Stomach (tissue), 4 donors: ENCODE results near the gene TRIM61.

Source experiments
- POLR2AphosphoS5 ChIP-seq, 3 donors: sonication (generic); formaldehyde crosslinking; IDR thresholded peaks; one replicate each; pipeline ENCODE4 v1.6.1; 2016; ENCODE audit warnings: antibody characterized with exemption in 3 of 3
- TF ChIP-seq, protein P1 (sequence below), 7 experiments: fragments of 450-650 bp in 4 of 7; fragments of 200-600 bp in 3 of 7; sonication (generic) in 3 of 7; IDR thresholded peaks; one replicate each; pipeline ENCODE4 v1.5.1; 2016 to 2019; ENCODE audit warnings: antibody characterized with exemption in 7 of 7, control low read depth in 2 of 7, mild to moderate bottlenecking in 1 of 7

DNA sequence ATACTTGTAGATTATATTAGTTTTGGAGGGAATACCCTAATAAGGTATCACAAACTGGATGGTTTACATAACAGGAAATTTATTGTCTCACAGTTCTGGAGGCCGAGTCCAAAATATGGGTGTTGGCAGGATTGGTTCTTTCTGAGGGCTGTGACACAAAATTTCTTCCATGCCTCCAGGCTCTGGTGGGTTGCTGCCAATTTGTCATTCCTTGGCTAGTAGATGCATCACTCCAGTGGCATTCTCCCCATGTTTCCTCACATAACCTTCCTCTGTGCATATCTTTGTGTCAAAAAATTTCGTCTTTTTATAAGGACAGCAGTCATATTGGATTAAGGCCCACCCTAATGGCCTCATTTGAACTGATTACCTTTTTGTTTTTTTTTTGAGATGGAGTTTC is 51.2 kb downstream of the TRIM61 start:
- no peak for TF ChIP-seq POLR2AphosphoS5 (IDR thresholded peaks at IDR 0.05)
- TF ChIP-seq, protein P1, sequence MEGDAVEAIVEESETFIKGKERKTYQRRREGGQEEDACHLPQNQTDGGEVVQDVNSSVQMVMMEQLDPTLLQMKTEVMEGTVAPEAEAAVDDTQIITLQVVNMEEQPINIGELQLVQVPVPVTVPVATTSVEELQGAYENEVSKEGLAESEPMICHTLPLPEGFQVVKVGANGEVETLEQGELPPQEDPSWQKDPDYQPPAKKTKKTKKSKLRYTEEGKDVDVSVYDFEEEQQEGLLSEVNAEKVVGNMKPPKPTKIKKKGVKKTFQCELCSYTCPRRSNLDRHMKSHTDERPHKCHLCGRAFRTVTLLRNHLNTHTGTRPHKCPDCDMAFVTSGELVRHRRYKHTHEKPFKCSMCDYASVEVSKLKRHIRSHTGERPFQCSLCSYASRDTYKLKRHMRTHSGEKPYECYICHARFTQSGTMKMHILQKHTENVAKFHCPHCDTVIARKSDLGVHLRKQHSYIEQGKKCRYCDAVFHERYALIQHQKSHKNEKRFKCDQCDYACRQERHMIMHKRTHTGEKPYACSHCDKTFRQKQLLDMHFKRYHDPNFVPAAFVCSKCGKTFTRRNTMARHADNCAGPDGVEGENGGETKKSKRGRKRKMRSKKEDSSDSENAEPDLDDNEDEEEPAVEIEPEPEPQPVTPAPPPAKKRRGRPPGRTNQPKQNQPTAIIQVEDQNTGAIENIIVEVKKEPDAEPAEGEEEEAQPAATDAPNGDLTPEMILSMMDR (IDR thresholded peaks at IDR 0.05): no peak
